ENCODE results near the gene NDNF.

The NDNF gene

GRCh38 chr4:121072224-121073003 is at the start of gene NDNF:
Gene NDNF, minus strand, starts transcription at chr4:121072535. Its CDS starts 26,698 bp downstream, at chr4:121045837.
- Histone ChIP-seq H3K9me3 (ENCODE audit: insufficient read depth, low read length) (no peaks in the 10 kb centered on the region), H3K79me2 (ENCODE audit: low read length) (no peaks in the 10 kb centered on the region), H4K20me1 (ENCODE audit: insufficient read depth, low read length) (no peaks in the 10 kb centered on the region), H3K4me1 (ENCODE audit: low read length) (no peaks in the 10 kb centered on the region), H2AFZ (ENCODE audit: low read depth, low read length) (no peak within 1 kb of the TSS), H3K36me3 (replicated peaks; ENCODE audit: low read depth, low read length) (no peaks in the 10 kb centered on the region), H3K27ac (ENCODE audit: low read length) (no peak within 1 kb of the TSS), H3K27me3 (ENCODE audit: low read depth, low read length) (no peaks in the 10 kb centered on the region), H3K4me2 (ENCODE audit: low read length) (no peak within 1 kb of the TSS), H3K9ac (ENCODE audit: low read length) (no peak within 1 kb of the TSS), H3K4me3 (ENCODE audit: low read length) (no peak within 1 kb of the TSS)
- no peak for TF ChIP-seq EZH2phosphoT487 (IDR thresholded peaks at IDR 0.05; ENCODE audit: low read depth)
- no peak for TF ChIP-seq CTCF (IDR thresholded peaks at IDR 0.05; ENCODE audit: low read depth, low read length)

- H3K4me1 ChIP-seq (ENCODE audit: low read length), result peaks cover 4% of the 10 kb centered on the region
- H3K27me3 ChIP-seq (ENCODE audit: low read depth, low read length), result peaks cover 6% of the 10 kb centered on the region; the same call in 1 of the 2 replicates
- no peaks in the 10 kb centered on the region for H3K36me3 ChIP-seq (replicated peaks; ENCODE audit: low read depth, low read length)
- no peaks in the 10 kb centered on the region for H4K20me1 ChIP-seq (ENCODE audit: insufficient read depth, low read length)
- no peak overlapping the region for H3K4me2 ChIP-seq (ENCODE audit: low read length)
- no peak overlapping the region for H3K27ac ChIP-seq (ENCODE audit: low read length)
- H3K4me3 ChIP-seq (ENCODE audit: low read length), result no peak overlapping the region
- no peaks in the 10 kb centered on the region for H3K79me2 ChIP-seq (ENCODE audit: low read length)
- no peak overlapping the region for H2AFZ ChIP-seq (ENCODE audit: low read depth, low read length)
- no peaks in the 10 kb centered on the region for H3K9me3 ChIP-seq (ENCODE audit: insufficient read depth, low read length)
- TF ChIP-seq EZH2phosphoT487 (IDR thresholded peaks at IDR 0.05; ENCODE audit: low read depth), result no peak
- TF ChIP-seq CTCF (IDR thresholded peaks at IDR 0.05; ENCODE audit: low read depth, low read length), result no peak
- H3K9ac ChIP-seq (ENCODE audit: low read length), result no peak overlapping the region
These were observed 47.4 kb upstream of the NDNF start for GRCh38 chr4:121119715-121120114.

GRCh38 chr4:121118344-121118743 is 46.0 kb upstream of the NDNF start:
- no peak overlapping the region for H3K4me2 ChIP-seq (ENCODE audit: low read length)
- no peak overlapping the region for H3K27ac ChIP-seq (ENCODE audit: low read length)
- H3K9ac ChIP-seq (ENCODE audit: low read length), result no peak overlapping the region
- H3K36me3 ChIP-seq (replicated peaks; ENCODE audit: low read depth, low read length), result no peaks in the 10 kb centered on the region
- no peaks in the 10 kb centered on the region; the same call in 1 of the 2 replicates for H4K20me1 ChIP-seq (ENCODE audit: insufficient read depth, low read length)
- TF ChIP-seq EZH2phosphoT487 (IDR thresholded peaks at IDR 0.05; ENCODE audit: low read depth), result no peak
- TF ChIP-seq CTCF (IDR thresholded peaks at IDR 0.05; ENCODE audit: low read depth, low read length), result no peak
- peaks cover 6% of the 10 kb centered on the region; the same call in 1 of the 2 replicates for H3K27me3 ChIP-seq (ENCODE audit: low read depth, low read length)
- H2AFZ ChIP-seq (ENCODE audit: low read depth, low read length), result no peak overlapping the region
- peaks cover 17% of the 10 kb centered on the region for H3K4me1 ChIP-seq (ENCODE audit: low read length)
- H3K79me2 ChIP-seq (ENCODE audit: low read length), result no peaks in the 10 kb centered on the region
- H3K4me3 ChIP-seq (ENCODE audit: low read length), result no peak overlapping the region
- no peaks in the 10 kb centered on the region for H3K9me3 ChIP-seq (ENCODE audit: insufficient read depth, low read length)

- H3K79me2 ChIP-seq (ENCODE audit: low read length), result no peaks in the 10 kb centered on the region
- H2AFZ ChIP-seq (ENCODE audit: low read depth, low read length), result no peak overlapping the region
- no peak overlapping the region for H3K4me3 ChIP-seq (ENCODE audit: low read length)
- no peak overlapping the region for H3K9ac ChIP-seq (ENCODE audit: low read length)
- peaks cover 21% of the 10 kb centered on the region; the same call in 1 of the 2 replicates for H3K27me3 ChIP-seq (ENCODE audit: low read depth, low read length)
- H3K4me1 ChIP-seq (ENCODE audit: low read length), result peaks cover 25% of the 10 kb centered on the region
- peak overlapping the region; percentile 62; the same call in 1 of the 2 replicates for H3K4me2 ChIP-seq (ENCODE audit: low read length)
- no peaks in the 10 kb centered on the region for H3K9me3 ChIP-seq (ENCODE audit: insufficient read depth, low read length)
- H3K27ac ChIP-seq (ENCODE audit: low read length), result no peak overlapping the region
- H4K20me1 ChIP-seq (ENCODE audit: insufficient read depth, low read length), result no peaks in the 10 kb centered on the region; the same call in 1 of the 2 replicates
- H3K36me3 ChIP-seq (replicated peaks; ENCODE audit: low read depth, low read length), result no peaks in the 10 kb centered on the region
- TF ChIP-seq EZH2phosphoT487 (IDR thresholded peaks at IDR 0.05; ENCODE audit: low read depth) (no peak), CTCF (IDR thresholded peaks at IDR 0.05; ENCODE audit: low read depth, low read length) (no peak)
These were observed 42.4 kb upstream of the NDNF start for GRCh38 chr4:121114756-121115155.
